ENCODE measurements around the gene MEIS2. TPM values are rescaled to one million over a fixed set of nuclear protein-coding genes. Genes with fewer than 3 reads are reported as not detected.

MEIS2 gene
- total RNA-seq, 2 experiments from 2014 or later = not detected

GRCh38 chr15:37002041-37002672 is 98.2 kb downstream of the MEIS2 start:
- ChIA-PET CTCF (no interaction called here), POLR2A (no interaction called here)
- H3K9me3 Mint-ChIP-seq = peaks cover 2% of the 10 kb centered on the region
- no peaks in the 10 kb centered on the region for H3K36me3 Mint-ChIP-seq (ENCODE audit: low read depth)
- DNase-seq = no peak
- Histone ChIP-seq H3K9me3 (ENCODE audit: control insufficient read depth in 1 of 2, insufficient read depth in 1 of 2, low read length in 2 of 2) (peaks cover 0 to 4% of the 10 kb centered on the region in 2 experiments), H3K27ac (ENCODE audit: low read depth in 1 of 2, low read length in 2 of 2) (no peak overlapping the region), H3K27me3 (ENCODE audit: control insufficient read depth in 1 of 2, insufficient read depth in 2 of 2, low read length in 2 of 2) (no peaks in the 10 kb centered on the region), H3K36me3 (ENCODE audit: insufficient read depth, low read length) (no peaks in the 10 kb centered on the region), H3K4me1 (ENCODE audit: insufficient read depth, low read length) (no peaks in the 10 kb centered on the region), H3K4me3 (ENCODE audit: low read length) (no peak overlapping the region)
- no peak for TF ChIP-seq CTCF (IDR thresholded peaks at IDR 0.05)
- no peak overlapping the region for H3K4me3 Mint-ChIP-seq
- ATAC-seq (ENCODE audit: poor library complexity) = no peak
- no peak overlapping the region for H3K27ac Mint-ChIP-seq
- no peaks in the 10 kb centered on the region for H3K27me3 Mint-ChIP-seq
- intact Hi-C loops (cut with DNase I, micrococcal nuclease) = no loop called here
- H3K4me1 Mint-ChIP-seq (ENCODE audit: low read depth) = no peaks in the 10 kb centered on the region

- POLR2A ChIA-PET = no interaction called here
- Histone ChIP-seq H3K27me3 (ENCODE audit: control insufficient read depth in 1 of 2, insufficient read depth in 2 of 2, low read length in 2 of 2) (no peaks in the 10 kb centered on the region), H3K9me3 (ENCODE audit: control insufficient read depth in 1 of 2, insufficient read depth in 1 of 2, low read length in 2 of 2) (peaks cover 0 to 4% of the 10 kb centered on the region in 2 experiments), H3K36me3 (ENCODE audit: insufficient read depth, low read length) (no peaks in the 10 kb centered on the region), H3K4me1 (ENCODE audit: insufficient read depth, low read length) (no peaks in the 10 kb centered on the region), H3K27ac (ENCODE audit: low read depth in 1 of 2, low read length in 2 of 2) (no peak overlapping the region), H3K4me3 (ENCODE audit: low read length) (no peak overlapping the region)
- no peak for TF ChIP-seq CTCF (IDR thresholded peaks at IDR 0.05)
- ATAC-seq (ENCODE audit: poor library complexity) (no peak), DNase-seq (no peak)
- Mint-ChIP-seq H3K27me3 (no peaks in the 10 kb centered on the region), H3K4me3 (no peak overlapping the region), H3K27ac (no peak overlapping the region), H3K36me3 (ENCODE audit: low read depth) (no peaks in the 10 kb centered on the region), H3K9me3 (peaks cover 2% of the 10 kb centered on the region), H3K4me1 (ENCODE audit: low read depth) (no peaks in the 10 kb centered on the region)
- CTCF ChIA-PET = no interaction called here
- intact Hi-C loops (cut with DNase I, micrococcal nuclease) = no loop called here
Observed at GRCh38 chr15:37001417-37001816, 98.9 kb downstream of the MEIS2 start.

- H3K4me3 Mint-ChIP-seq = no peak overlapping the region
- CTCF ChIA-PET = interaction anchor here (1.2 kb wide), 1 partner anchor 11 kb away, joined by 3 read pairs; no protein-coding TSS in a partner anchor
- H3K4me1 Mint-ChIP-seq (ENCODE audit: low read depth) = no peaks in the 10 kb centered on the region
- TF ChIP-seq CTCF (IDR thresholded peaks at IDR 0.05) = no peak
- H3K36me3 ChIP-seq (ENCODE audit: insufficient read depth, low read length) = no peaks in the 10 kb centered on the region
- DNase-seq = no peak
- H3K27me3 Mint-ChIP-seq = no peaks in the 10 kb centered on the region
- peaks cover 0 to 4% of the 10 kb centered on the region in 2 experiments for H3K9me3 ChIP-seq (ENCODE audit: control insufficient read depth in 1 of 2, insufficient read depth in 1 of 2, low read length in 2 of 2)
- POLR2A ChIA-PET = no interaction called here
- H3K27ac ChIP-seq (ENCODE audit: low read depth in 1 of 2, low read length in 2 of 2) = no peak overlapping the region
- H3K36me3 Mint-ChIP-seq (ENCODE audit: low read depth) = no peaks in the 10 kb centered on the region
- no peak overlapping the region for H3K4me3 ChIP-seq (ENCODE audit: low read length)
- H3K27me3 ChIP-seq (ENCODE audit: control insufficient read depth in 1 of 2, insufficient read depth in 2 of 2, low read length in 2 of 2) = no peaks in the 10 kb centered on the region
- H3K4me1 ChIP-seq (ENCODE audit: insufficient read depth, low read length) = no peaks in the 10 kb centered on the region
- H3K27ac Mint-ChIP-seq = no peak overlapping the region
- ATAC-seq (ENCODE audit: poor library complexity) = no peak
- H3K9me3 Mint-ChIP-seq = peaks cover 2% of the 10 kb centered on the region
- intact Hi-C loops (cut with DNase I, micrococcal nuclease) = no loop called here
Observed at GRCh38 chr15:36999778-37000177, 100.6 kb downstream of the MEIS2 start.
